GM18498 (cell line): ENCODE measurements around the gene AK3.
"Not testable (repeated sequence)": the region's sequence is repeated elsewhere in the genome, so short reads cannot be mapped to it uniquely, and the experiment has no call there.

Source experiments
- ATAC-seq: cut with Tn5 transposase; IDR thresholded peaks from one replicate; pipeline ENCODE4 v1.9.1; 2021; ENCODE audit warnings: mild to moderate bottlenecking, moderate library complexity; ENCODE audit not compliant: unreplicated experiment

AK3 gene

GRCh38 chr9:4669890-4670289 lies 71.1 kb downstream of the AK3 start:
- no peak for ATAC-seq

- ATAC-seq = no peak
Measured at GRCh38 chr9:4668604-4669003, 72.4 kb downstream of the AK3 start.

- ATAC-seq = no peak
Measured at GRCh38 chr9:4667681-4668080, 73.3 kb downstream of the AK3 start.

- peak; percentile 35 for ATAC-seq
Measured at GRCh38 chr9:4666042-4666699, 74.8 kb downstream of the AK3 start, which contains the start of gene SPATA6L. Gene SPATA6L (minus strand): TSS chr9:4666480. CDS start chr9:4666250, 230 bp downstream.

- ATAC-seq = no peak
Measured at GRCh38 chr9:4665357-4665756, 75.6 kb downstream of the AK3 start.

GRCh38 chr9:4663956-4664355 lies 77.0 kb downstream of the AK3 start:
- no peak for ATAC-seq

GRCh38 chr9:4662989-4663792 lies 77.8 kb downstream of the AK3 start:
- ATAC-seq = peak; percentile 7

GRCh38 chr9:4662108-4662988 lies 78.7 kb downstream of the AK3 start, which contains the start of gene PLPP6:
Gene PLPP6 (plus strand): TSS chr9:4662294. CDS start chr9:4662376, 82 bp downstream.
- peak; percentile 84 for ATAC-seq

- ATAC-seq = no peak
Measured at GRCh38 chr9:4661611-4662010, 79.4 kb downstream of the AK3 start.

GRCh38 chr9:4661165-4661564 lies 79.8 kb downstream of the AK3 start:
- ATAC-seq = no peak

- ATAC-seq = not testable (repeated sequence)
Measured at GRCh38 chr9:4660665-4661064, 80.3 kb downstream of the AK3 start.
